T-cell (primary cell): ENCODE results near the gene ATRNL1. TPM values are rescaled to one million over a fixed set of nuclear protein-coding genes. Genes with fewer than 3 reads are reported as not detected.

ENCODE experiments used
- ATAC-seq, 4 experiments: fragments of 200-7000 bp in 3 of 4; fragments of 150-1000 bp in 1 of 4; cut with Tn5 transposase; replicated peaks in 1 of 4; 1 replicate in 3 of 4; 2 replicates in 1 of 4; pipeline ENCODE4 v1.10.0; 2021; ENCODE audit warnings: moderate library complexity in 3 of 4, mild to moderate bottlenecking in 2 of 4, moderate number of reproducible peaks in 1 of 4
- CTCF ChIA-PET, 2 donors: fragments of 300-600 bp; sonication (Branson Sonifier 250); formaldehyde crosslinking; loops; one replicate each; lab custom pipeline; 2022; ENCODE audit warnings: antibody characterized with exemption in 2 of 2; lab: Charles Lee
- POLR2A ChIA-PET, 2 donors: fragments of 300-600 bp; sonication (Branson Sonifier 250); formaldehyde crosslinking; loops; one replicate each; lab custom pipeline; 2022; ENCODE audit warnings: antibody characterized with exemption in 2 of 2; lab: Charles Lee
- DNase-seq, 35 experiments: peaks; one replicate each; pipeline versions ENCODE4 v3.0.0 to v3.0.0-alpha.2; 2013 to 2023
- H3K27ac ChIP-seq: one replicate; pipeline ENCODE4 v1.5.1; 2013; ENCODE audit warnings: low read length
- H3K27me3 ChIP-seq, 2 experiments: replicated peaks in 1 of 2; 1 replicate in 1 of 2; 2 replicates in 1 of 2; pipeline versions ENCODE4 v1.6.1 to v1.7.0; 2013; ENCODE audit warnings: low read length in 1 of 2, mixed read lengths in 1 of 2; ENCODE audit not compliant: control insufficient read depth in 2 of 2, insufficient read depth in 2 of 2; ENCODE audit errors: extremely low read depth in 1 of 2
- H3K36me3 ChIP-seq, 2 donors: 1 replicate in 1 of 2; 2 replicates in 1 of 2; pipeline versions ENCODE4 v1.6.1 to v1.7.0; 2013; ENCODE audit warnings: low read length in 1 of 2; ENCODE audit not compliant: control insufficient read depth in 2 of 2, insufficient read depth in 1 of 2; ENCODE audit errors: extremely low read depth in 1 of 2
- H3K4me1 ChIP-seq, 2 experiments: 1 replicate in 1 of 2; 2 replicates in 1 of 2; pipeline versions ENCODE4 v1.6.1 to v1.7.0; 2013; ENCODE audit warnings: low read length in 2 of 2, mixed read lengths in 1 of 2; ENCODE audit not compliant: insufficient read depth in 2 of 2, control insufficient read depth in 1 of 2; ENCODE audit errors: extremely low read depth in 1 of 2
- H3K4me3 ChIP-seq, 2 donors: 1 replicate in 1 of 2; 2 replicates in 1 of 2; pipeline versions ENCODE4 v1.5.1 to v1.7.0; 2013; ENCODE audit warnings: mild to moderate bottlenecking in 2 of 2, low read length in 1 of 2, moderate library complexity in 1 of 2; ENCODE audit not compliant: control insufficient read depth in 1 of 2; ENCODE audit errors: extremely low read depth in 1 of 2
- H3K9me3 ChIP-seq: 2 replicates; pipeline ENCODE4 v1.7.0; 2013
- H3K27ac Mint-ChIP-seq, 2 donors: one replicate each; pipeline ENCODE4 v1.8.0; 2020 to 2021; ENCODE audit warnings: mild to moderate bottlenecking in 2 of 2, mixed read lengths in 2 of 2
- H3K27me3 Mint-ChIP-seq, 2 donors: one replicate each; pipeline ENCODE4 v1.8.0; 2021 to 2022; ENCODE audit warnings: mixed read lengths in 2 of 2
- H3K36me3 Mint-ChIP-seq: one replicate; pipeline ENCODE4 v1.8.0; 2021; ENCODE audit warnings: mixed read lengths
- H3K4me1 Mint-ChIP-seq, 3 donors: one replicate each; pipeline ENCODE4 v1.8.0; 2020 to 2022; ENCODE audit warnings: mixed read lengths in 3 of 3, mild to moderate bottlenecking in 1 of 3
- H3K4me3 Mint-ChIP-seq, 3 donors: one replicate each; pipeline ENCODE4 v1.8.0; 2020 to 2022; ENCODE audit warnings: mild to moderate bottlenecking in 3 of 3, mixed read lengths in 3 of 3, moderate library complexity in 3 of 3
- H3K9me3 Mint-ChIP-seq, 3 donors: one replicate each; pipeline ENCODE4 v1.8.0; 2020 to 2022; ENCODE audit warnings: mixed read lengths in 3 of 3
- WGBS: methylation state at CpG from one replicate; pipeline ENCODE4 v1.1.5; 2013; ENCODE audit warnings: missing lambda C conversion rate; ENCODE audit not compliant: insufficient coverage; 5-methylcytosine and 5-hydroxymethylcytosine counted together
- total RNA-seq, 35 experiments: library from RNA in 6 of 35; stranded (reverse) in 6 of 35; fragments of 120-200 nt in 1 of 35; gene quantifications; one replicate each; pipeline versions ENCODE4 v1.2.1 to v1.2.4 and lab custom pipeline; 2013 to 2026

ATRNL1 gene
- total RNA-seq, 5 donors from 2014 or later (not counting 1 experiment from before 2014, with no cell fraction given): 0.18 to 0.35 (median 0.20) TPM; not detected in 2

DNA sequence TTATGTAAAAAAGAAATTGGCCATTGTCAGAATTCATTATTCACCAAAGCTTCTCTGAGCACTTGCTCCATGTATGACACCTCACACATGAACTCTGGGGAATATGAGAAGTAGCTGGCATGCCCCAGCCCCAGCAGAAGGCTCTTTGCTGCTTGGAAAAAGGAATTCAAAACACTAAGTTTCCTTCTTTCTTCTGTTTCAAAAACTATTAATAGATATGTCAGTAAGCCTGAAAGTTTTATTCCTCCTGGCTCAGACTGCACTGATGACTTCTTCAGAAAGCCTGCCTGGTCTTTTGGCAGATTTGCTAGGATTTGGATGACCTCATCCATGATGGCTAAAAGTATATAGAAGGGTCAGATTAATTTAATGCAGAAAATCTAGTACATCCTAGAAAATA is 668.9 kb downstream of the ATRNL1 start:
- Mint-ChIP-seq H3K4me3 (no peak overlapping the region), H3K4me1 (no peaks in the 10 kb centered on the region), H3K27ac (no peak overlapping the region), H3K36me3 (no peaks in the 10 kb centered on the region), H3K27me3 (no peaks in the 10 kb centered on the region), H3K9me3 (peaks cover 3 to 13% (median 9%) of the 10 kb centered on the region in 3 donors)
- no peak for ATAC-seq
- H3K27me3 ChIP-seq: no peaks in the 10 kb centered on the region
- ChIA-PET POLR2A (no interaction called here), CTCF (no interaction called here)
- no peaks in the 10 kb centered on the region for H3K9me3 ChIP-seq
- no peak for DNase-seq
- no peaks in the 10 kb centered on the region for H3K36me3 ChIP-seq
- H3K4me1 ChIP-seq: no peaks in the 10 kb centered on the region
- no peak overlapping the region for H3K4me3 ChIP-seq
- H3K27ac ChIP-seq: no peak overlapping the region

DNA sequence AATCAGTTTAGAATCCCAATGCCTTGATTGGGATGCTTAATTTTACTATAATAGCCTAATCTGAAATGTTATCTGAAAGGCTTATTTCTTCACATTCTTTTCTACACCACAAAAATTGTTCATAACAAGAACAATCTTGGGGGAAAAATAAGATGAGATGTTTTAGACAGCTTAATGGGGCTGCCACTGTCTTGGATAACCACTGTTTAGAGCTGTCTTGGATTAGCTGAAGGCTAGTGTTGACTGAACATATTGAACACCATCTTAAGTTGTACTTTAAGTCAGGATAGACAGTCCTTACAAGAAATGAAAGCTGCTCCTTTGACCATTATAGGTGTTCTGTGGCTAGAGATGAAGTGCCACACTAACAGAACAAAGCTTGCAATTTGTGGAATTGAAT is 678.6 kb downstream of the ATRNL1 start:
- Histone ChIP-seq H3K4me3 (no peak overlapping the region), H3K27me3 (no peaks in the 10 kb centered on the region), H3K36me3 (no peaks in the 10 kb centered on the region), H3K9me3 (no peaks in the 10 kb centered on the region), H3K4me1 (no peaks in the 10 kb centered on the region), H3K27ac (no peak overlapping the region)
- ChIA-PET CTCF (no interaction called here), POLR2A (no interaction called here)
- Mint-ChIP-seq H3K4me1 (no peaks in the 10 kb centered on the region), H3K9me3 (peaks cover 0 to 8% (median 4%) of the 10 kb centered on the region in 3 donors), H3K27ac (no peak overlapping the region), H3K4me3 (no peak overlapping the region), H3K27me3 (no peaks in the 10 kb centered on the region), H3K36me3 (no peaks in the 10 kb centered on the region)
- DNase-seq: no peak
- ATAC-seq: no peak

DNA sequence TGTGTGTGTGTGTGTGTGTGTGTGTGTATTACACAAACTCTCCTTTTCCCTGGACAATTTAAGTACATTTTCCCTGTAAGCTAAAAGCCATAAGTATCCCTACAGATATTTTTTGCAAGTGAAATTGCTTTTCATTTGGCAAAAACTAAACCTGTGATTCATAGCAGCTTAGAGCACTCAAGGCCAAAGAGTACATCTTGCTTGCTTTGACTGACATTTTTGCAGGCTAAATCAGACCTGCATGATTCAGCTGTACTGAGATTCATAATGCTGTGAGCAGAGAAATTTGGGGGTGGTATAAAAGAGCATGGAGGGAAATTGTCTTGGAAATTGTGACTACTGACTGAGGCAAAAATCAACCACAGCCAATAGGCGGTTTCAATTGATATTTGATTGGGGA is 679.4 kb downstream of the ATRNL1 start:
- WGBS: no CpG with 5 or more reads among the region's 1 CpG
- Mint-ChIP-seq H3K36me3 (no peaks in the 10 kb centered on the region), H3K27ac (no peak overlapping the region), H3K4me1 (no peaks in the 10 kb centered on the region), H3K9me3 (peaks cover 0 to 4% (median 2%) of the 10 kb centered on the region in 3 donors), H3K27me3 (no peaks in the 10 kb centered on the region), H3K4me3 (no peak overlapping the region)
- Histone ChIP-seq H3K36me3 (no peaks in the 10 kb centered on the region), H3K4me3 (no peak overlapping the region), H3K27me3 (no peaks in the 10 kb centered on the region), H3K9me3 (no peaks in the 10 kb centered on the region), H3K27ac (no peak overlapping the region), H3K4me1 (no peaks in the 10 kb centered on the region)
- ATAC-seq (no peak), DNase-seq (no peak)
- POLR2A ChIA-PET: no interaction called here
- CTCF ChIA-PET: no interaction called here

DNA sequence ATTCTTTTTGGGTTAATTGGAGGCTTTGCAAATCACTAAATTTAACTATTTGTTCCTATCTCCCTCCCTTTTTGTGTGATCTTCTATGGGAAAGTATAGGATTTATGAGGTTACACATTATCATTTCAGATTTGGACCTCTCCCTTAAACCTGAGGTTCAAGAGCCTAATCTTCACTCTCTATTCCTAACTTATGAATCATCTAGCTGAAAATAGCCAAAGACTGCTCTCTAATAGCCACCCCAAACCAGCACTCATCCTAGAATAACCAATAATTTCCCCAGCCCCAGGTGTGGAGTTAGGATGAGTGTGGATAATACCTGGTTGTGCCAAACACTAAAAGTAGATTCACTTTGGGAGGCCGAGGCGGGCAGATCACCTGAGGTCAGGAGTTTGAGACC is 680.7 kb downstream of the ATRNL1 start:
- WGBS: no CpG with 5 or more reads among the region's 2 CpGs
- H3K36me3 Mint-ChIP-seq: no peaks in the 10 kb centered on the region
- no peak for ATAC-seq

DNA sequence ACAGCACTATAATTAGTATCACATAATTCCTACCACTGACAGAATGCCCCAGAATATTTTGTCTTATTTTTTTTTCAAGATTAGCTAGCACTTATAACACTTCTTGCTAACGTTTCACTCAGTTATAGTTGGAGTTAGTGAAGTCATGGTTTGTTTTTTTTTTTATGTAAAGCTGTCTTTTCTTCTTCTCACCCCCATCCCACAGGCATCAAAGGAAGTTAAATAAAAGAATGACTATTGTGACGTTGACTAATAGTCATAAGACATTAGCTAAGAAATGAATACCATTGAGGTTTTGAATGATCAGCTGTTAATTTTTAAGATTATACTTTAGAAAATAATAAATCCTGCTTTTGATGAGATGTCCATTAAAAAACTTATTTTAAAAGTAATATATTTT is 681.6 kb downstream of the ATRNL1 start:
- Histone ChIP-seq H3K4me1 (no peaks in the 10 kb centered on the region), H3K36me3 (no peaks in the 10 kb centered on the region), H3K27me3 (no peaks in the 10 kb centered on the region), H3K9me3 (no peaks in the 10 kb centered on the region), H3K4me3 (no peak overlapping the region), H3K27ac (no peak overlapping the region)
- Mint-ChIP-seq H3K27me3 (no peaks in the 10 kb centered on the region), H3K4me3 (no peak overlapping the region), H3K36me3 (no peaks in the 10 kb centered on the region), H3K27ac (no peak overlapping the region), H3K9me3 (peaks cover 0 to 9% (median 6%) of the 10 kb centered on the region in 3 donors), H3K4me1 (no peaks in the 10 kb centered on the region)
- ATAC-seq (no peak), DNase-seq (no peak)
- WGBS: no CpG with 5 or more reads among the region's 2 CpGs
- CTCF ChIA-PET: no interaction called here
- POLR2A ChIA-PET: no interaction called here

More for the DNA sequence above, 680.7 kb downstream of the ATRNL1 start:
- Histone ChIP-seq H3K4me3 (no peak overlapping the region), H3K9me3 (no peaks in the 10 kb centered on the region), H3K36me3 (no peaks in the 10 kb centered on the region), H3K4me1 (no peaks in the 10 kb centered on the region), H3K27ac (no peak overlapping the region), H3K27me3 (no peaks in the 10 kb centered on the region)
- POLR2A ChIA-PET: no interaction called here
- no peak overlapping the region for H3K27ac Mint-ChIP-seq
- H3K4me3 Mint-ChIP-seq: no peak overlapping the region
- CTCF ChIA-PET: no interaction called here
- H3K4me1 Mint-ChIP-seq: no peaks in the 10 kb centered on the region
- no peak for DNase-seq
- peaks cover 0 to 9% (median 5%) of the 10 kb centered on the region in 3 donors for H3K9me3 Mint-ChIP-seq
- H3K27me3 Mint-ChIP-seq: no peaks in the 10 kb centered on the region

DNA sequence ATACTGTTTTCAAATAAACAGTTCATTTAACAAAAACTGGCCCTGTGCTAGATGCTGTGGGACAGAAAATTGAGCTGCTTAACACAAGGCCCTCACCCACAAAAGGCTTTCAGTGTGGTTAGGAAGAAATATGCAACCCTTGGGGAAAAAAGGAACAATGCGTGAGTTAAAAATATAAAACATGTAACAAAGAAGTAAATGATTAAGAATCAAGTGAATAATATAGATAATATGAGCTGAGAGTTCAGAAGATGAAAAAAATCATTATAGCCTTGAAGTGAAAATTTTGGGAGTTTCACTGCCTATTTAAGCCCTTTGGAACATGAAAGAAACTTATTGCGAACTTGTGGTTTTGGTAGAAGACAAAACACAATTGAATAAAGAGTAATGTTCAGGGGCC is 684.5 kb downstream of the ATRNL1 start:
- Histone ChIP-seq H3K4me1 (no peaks in the 10 kb centered on the region), H3K27me3 (no peaks in the 10 kb centered on the region), H3K36me3 (no peaks in the 10 kb centered on the region), H3K4me3 (no peak overlapping the region), H3K9me3 (no peaks in the 10 kb centered on the region), H3K27ac (no peak overlapping the region)
- no peak for ATAC-seq
- POLR2A ChIA-PET: no interaction called here
- Mint-ChIP-seq H3K36me3 (no peaks in the 10 kb centered on the region), H3K27ac (no peak overlapping the region), H3K4me1 (no peaks in the 10 kb centered on the region), H3K27me3 (no peaks in the 10 kb centered on the region), H3K9me3 (peaks cover 0 to 9% (median 9%) of the 10 kb centered on the region in 3 donors), H3K4me3 (no peak overlapping the region)
- WGBS: 83% methylated on average over 1 of the region's 2 CpGs
- no peak for DNase-seq
- CTCF ChIA-PET: no interaction called here

DNA sequence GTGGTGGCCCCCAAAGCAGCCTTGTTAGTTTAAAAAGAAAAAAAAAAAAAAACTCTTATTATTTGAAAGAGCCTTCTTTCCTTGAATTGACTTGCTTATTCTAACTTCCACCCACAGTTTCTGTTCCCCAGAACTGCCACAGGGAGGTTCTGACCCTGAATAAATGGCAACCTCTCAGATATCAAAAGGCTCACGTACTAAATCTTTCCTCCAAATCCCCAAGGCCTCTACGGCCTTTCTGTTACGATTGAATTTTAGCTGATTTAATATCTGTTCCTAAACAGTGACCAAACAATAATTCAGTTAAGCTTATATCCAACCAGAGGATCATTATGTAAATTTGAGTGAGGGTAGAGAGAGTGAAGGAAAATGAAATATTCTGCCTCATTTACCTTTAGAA is 697.1 kb downstream of the ATRNL1 start:
- H3K27me3 Mint-ChIP-seq: no peaks in the 10 kb centered on the region
- no peaks in the 10 kb centered on the region for H3K36me3 Mint-ChIP-seq
- H3K4me1 Mint-ChIP-seq: no peaks in the 10 kb centered on the region
- DNase-seq: no peak
- no peak overlapping the region for H3K27ac Mint-ChIP-seq
- H3K4me3 Mint-ChIP-seq: no peak overlapping the region
- no peaks in the 10 kb centered on the region for H3K9me3 ChIP-seq
- ChIA-PET POLR2A (no interaction called here), CTCF (no interaction called here)
- no peaks in the 10 kb centered on the region for H3K36me3 ChIP-seq
- H3K27me3 ChIP-seq: no peaks in the 10 kb centered on the region
- ATAC-seq: no peak
- peaks cover 3 to 12% (median 10%) of the 10 kb centered on the region in 3 donors for H3K9me3 Mint-ChIP-seq
- no CpG with 5 or more reads among the region's 3 CpGs for whole genome bisulfite sequencing
- no peak overlapping the region for H3K4me3 ChIP-seq
- H3K4me1 ChIP-seq: no peaks in the 10 kb centered on the region
- H3K27ac ChIP-seq: no peak overlapping the region
